Right lobe of liver (tissue), 6 donors: Measurements from ENCODE around the gene KLRG1. TPM values are rescaled to one million over a fixed set of nuclear protein-coding genes. Genes with fewer than 3 reads are reported as not detected.

Experiments used
- ATAC-seq, 4 donors: fragments of 200-7000 bp; cut with Tn5 transposase; one replicate each; pipeline ENCODE4 v1.9.1; 2020; ENCODE audit warnings: mild to moderate bottlenecking in 4 of 4, moderate library complexity in 4 of 4
- DNase-seq, 3 donors: peaks; one replicate each; pipeline ENCODE4 v3.0.0-alpha.2; 2020
- H3K27ac ChIP-seq, 3 donors: fragments of 200-600 bp; one replicate each; pipeline ENCODE4 v1.8.0; 2022
- H3K27me3 ChIP-seq, 2 donors: fragments of 200-600 bp; one replicate each; pipeline ENCODE4 v1.8.0; 2022
- H3K36me3 ChIP-seq, 4 donors: fragments of 200-600 bp; sonication (generic) in 1 of 4; one replicate each; pipeline versions ENCODE4 v1.5.1 to v1.8.0; 2017 to 2022; ENCODE audit warnings: control low read depth in 1 of 4
- H3K4me1 ChIP-seq, 4 donors: fragments of 200-600 bp; sonication (generic) in 1 of 4; one replicate each; pipeline versions ENCODE4 v1.5.1 to v1.8.0; 2017 to 2022; ENCODE audit warnings: control low read depth in 1 of 4
- H3K4me3 ChIP-seq, 3 donors: fragments of 200-600 bp; one replicate each; pipeline ENCODE4 v1.8.0; 2022
- H3K9me3 ChIP-seq, 4 donors: fragments of 200-600 bp; sonication (generic) in 1 of 4; one replicate each; pipeline versions ENCODE4 v1.5.1 to v1.8.0; 2017 to 2022; ENCODE audit warnings: control low read depth in 1 of 4
- CTCF ChIP-seq, 4 donors: fragments of 200-600 bp in 3 of 4; fragments of 450-650 bp in 1 of 4; IDR thresholded peaks; one replicate each; pipeline versions ENCODE4 v1.5.1 to v1.8.0; 2016 to 2022; ENCODE audit warnings: antibody characterized with exemption in 4 of 4, mild to moderate bottlenecking in 2 of 4
- POLR2A ChIP-seq: fragments of 450-650 bp; IDR thresholded peaks from one replicate; pipeline ENCODE4 v1.6.1; 2017; ENCODE audit warnings: antibody characterized with exemption, mild to moderate bottlenecking
- WGBS: methylation state at CpG from one replicate; pipeline ENCODE4 v1.1.6; 2018; ENCODE audit warnings: low coverage, low lambda C conversion rate; ENCODE audit not compliant: insufficient coverage; ENCODE audit errors: missing lambda C conversion rate; 5-methylcytosine and 5-hydroxymethylcytosine counted together
- intact Hi-C, 2 donors: fragments of 100-400 bp; cut with DNase I; formaldehyde crosslinking; loops; one replicate each; pipeline versions ENCODE4 v1.11.2 to v1.14.1; 2022
- total RNA-seq, 6 experiments: library from RNA; depleted of rRNA in 2 of 6; stranded (reverse); fragments of >200 nt in 2 of 6; fragmentation: NEBNext Ultra II Directional in 3 of 6; extraction: Animal tissue kit (Norgen Biotek cat#: 25700) in 3 of 6; gene quantifications; one replicate each; pipeline versions ENCODE4 v1.1.0 to v1.2.4, GENCODE V29; 2016 to 2023
- donor health status: DM: no; HTN: yes; CAD: no.
- donor health status: DM: no; HTN: no; CAD: no.
- donor health status: DM: no; HTN: no; CAD: no.
- donor health status: DM: no; HTN: yes; CAD: no.
- donor health status: DM: no; HTN: yes; CAD: no.

KLRG1 gene
- total RNA-seq, 6 experiments from 2014 or later, result 1.3 to 2.7 (median 1.6) TPM

DNA sequence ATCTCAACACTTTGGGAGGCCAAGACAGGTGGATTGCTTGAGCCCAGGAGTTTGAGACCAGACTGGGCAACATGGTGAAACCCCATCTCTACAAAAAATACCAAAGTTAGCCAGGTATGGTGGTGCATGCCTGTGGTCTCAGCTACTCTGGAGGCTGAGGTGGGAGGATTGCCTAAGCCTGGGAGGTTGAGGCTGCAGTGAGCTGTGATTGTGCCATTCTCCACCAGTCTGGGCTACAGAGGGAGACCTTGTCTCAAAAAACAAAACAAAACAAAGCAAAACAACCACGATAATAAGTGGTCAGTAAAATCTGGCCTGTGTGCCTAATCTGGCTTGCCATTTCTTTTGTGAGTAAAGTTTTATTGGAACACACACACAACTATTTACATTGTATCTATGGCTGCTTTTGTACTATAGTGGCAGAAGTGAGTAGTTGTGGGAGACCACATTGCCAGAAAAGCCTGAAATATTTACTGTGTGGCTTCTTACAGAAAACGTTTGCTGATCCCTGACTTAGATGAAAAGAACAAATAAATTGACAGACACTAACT, 19.4 kb upstream of the KLRG1 start:
- 67% methylated on average over 2 of the region's 2 CpGs for WGBS
- no peaks in the 10 kb centered on the region for H3K9me3 ChIP-seq
- intact Hi-C loops, result no loop called here
- no peak overlapping the region for H3K27ac ChIP-seq
- ATAC-seq (no peak), DNase-seq (no peak)
- no peak for TF ChIP-seq POLR2A
- no peak for TF ChIP-seq CTCF (IDR thresholded peaks at IDR 0.05)
- H3K4me1 ChIP-seq, result no peaks in the 10 kb centered on the region
- H3K36me3 ChIP-seq, result no peaks in the 10 kb centered on the region
- H3K27me3 ChIP-seq, result no peaks in the 10 kb centered on the region
- H3K4me3 ChIP-seq, result no peak overlapping the region

- Histone ChIP-seq H3K36me3 (no peaks in the 10 kb centered on the region), H3K27ac (no peak overlapping the region), H3K27me3 (no peaks in the 10 kb centered on the region), H3K9me3 (no peaks in the 10 kb centered on the region), H3K4me3 (no peak overlapping the region), H3K4me1 (no peaks in the 10 kb centered on the region)
- DNase-seq, result no peak
- WGBS, result 92% methylated on average over 1 of the region's 1 CpG
- no peak for ATAC-seq
- no peak for TF ChIP-seq CTCF (IDR thresholded peaks at IDR 0.05)
- TF ChIP-seq POLR2A, result no peak
- intact Hi-C loops, result no loop called here
Observed at GRCh38 chr12:8970432-8970831, 18.9 kb upstream of the KLRG1 start.

- ATAC-seq, result no peak
Observed at GRCh38 chr12:8980137-8980536, 9.2 kb upstream of the KLRG1 start.

GRCh38 chr12:8985213-8985754, 4.1 kb upstream of the KLRG1 start:
- H3K4me1 ChIP-seq, result no peaks in the 10 kb centered on the region
- H3K9me3 ChIP-seq, result no peaks in the 10 kb centered on the region
- ATAC-seq (no peak), DNase-seq (no peak)
- H3K27ac ChIP-seq, result no peak overlapping the region
- H3K36me3 ChIP-seq, result no peaks in the 10 kb centered on the region
- TF ChIP-seq POLR2A, result no peak
- TF ChIP-seq CTCF (IDR thresholded peaks at IDR 0.05), result no peak
- intact Hi-C loops, result no loop called here
- no peaks in the 10 kb centered on the region for H3K27me3 ChIP-seq
- H3K4me3 ChIP-seq, result no peak overlapping the region
- 43% methylated on average over 1 of the region's 1 CpG for WGBS

More at GRCh38 chr12:8980137-8980536, 9.2 kb upstream of the KLRG1 start:
- TF ChIP-seq CTCF (IDR thresholded peaks at IDR 0.05), result no peak
- no peak for DNase-seq
- Histone ChIP-seq H3K4me3 (no peak overlapping the region), H3K4me1 (no peaks in the 10 kb centered on the region), H3K36me3 (no peaks in the 10 kb centered on the region), H3K9me3 (peaks cover 0 to 4% (median 0%) of the 10 kb centered on the region in 4 donors), H3K27me3 (no peaks in the 10 kb centered on the region), H3K27ac (no peak overlapping the region)
- WGBS, result 86% methylated on average over 3 of the region's 3 CpGs
- intact Hi-C loops, result no loop called here

GRCh38 chr12:8987163-8987562, 2.2 kb upstream of the KLRG1 start:
- ATAC-seq (peak in 1 of 4 donors; percentile 64), DNase-seq (no peak)
- H3K4me1 ChIP-seq, result no peaks in the 10 kb centered on the region
- intact Hi-C loops, result no loop called here
- no peak overlapping the region for H3K27ac ChIP-seq
- no peak overlapping the region for H3K4me3 ChIP-seq
- no peaks in the 10 kb centered on the region for H3K36me3 ChIP-seq
- H3K9me3 ChIP-seq, result no peaks in the 10 kb centered on the region
- TF ChIP-seq POLR2A, result no peak
- TF ChIP-seq CTCF (IDR thresholded peaks at IDR 0.05), result no peak
- H3K27me3 ChIP-seq, result no peaks in the 10 kb centered on the region
